ENCODE measurements around the gene PLEK2.
A peak's percentile ranks its signal among the peaks of the same experiment; 100 is the strongest.
"Not testable (repeated sequence)": the region's sequence is repeated elsewhere in the genome, so short reads cannot be mapped to it uniquely, and the experiment has no call there.

Gene PLEK2, protein sequence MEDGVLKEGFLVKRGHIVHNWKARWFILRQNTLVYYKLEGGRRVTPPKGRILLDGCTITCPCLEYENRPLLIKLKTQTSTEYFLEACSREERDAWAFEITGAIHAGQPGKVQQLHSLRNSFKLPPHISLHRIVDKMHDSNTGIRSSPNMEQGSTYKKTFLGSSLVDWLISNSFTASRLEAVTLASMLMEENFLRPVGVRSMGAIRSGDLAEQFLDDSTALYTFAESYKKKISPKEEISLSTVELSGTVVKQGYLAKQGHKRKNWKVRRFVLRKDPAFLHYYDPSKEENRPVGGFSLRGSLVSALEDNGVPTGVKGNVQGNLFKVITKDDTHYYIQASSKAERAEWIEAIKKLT

DNA sequence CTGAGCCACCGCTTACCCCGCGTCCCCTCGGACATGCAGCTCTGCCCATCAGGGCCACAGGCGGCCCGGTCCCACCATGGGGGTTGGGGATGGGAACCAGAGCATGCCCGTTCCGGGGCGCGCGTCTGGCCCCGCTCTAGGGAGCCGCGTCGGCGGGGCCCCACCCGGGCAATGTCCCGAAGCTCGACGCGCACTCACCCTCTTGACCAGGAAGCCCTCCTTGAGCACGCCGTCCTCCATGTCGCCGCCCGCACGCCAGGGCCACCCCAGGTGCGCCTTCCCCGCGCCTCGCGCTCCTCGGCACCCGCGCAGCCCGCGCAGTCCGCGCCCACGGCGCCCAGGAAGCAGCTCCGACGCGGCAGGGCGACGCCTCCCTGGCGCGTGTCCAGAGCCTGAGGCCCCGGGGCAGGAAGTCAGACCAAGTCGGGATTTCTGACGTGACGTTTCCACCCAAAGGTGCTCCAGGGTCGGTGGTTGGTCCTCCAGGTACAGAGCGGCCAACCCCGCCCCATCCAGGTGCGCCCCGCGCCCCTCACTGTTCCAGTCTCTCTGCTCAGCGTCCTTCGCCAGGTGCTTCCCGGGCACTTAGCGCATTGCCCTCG is at the start of gene PLEK2:
Gene PLEK2, minus strand, starts transcription at position 346 of the 602 bp plus-strand sequence. Its CDS starts 106 bp downstream, at position 240.
- DNase-seq: no peak

DNA sequence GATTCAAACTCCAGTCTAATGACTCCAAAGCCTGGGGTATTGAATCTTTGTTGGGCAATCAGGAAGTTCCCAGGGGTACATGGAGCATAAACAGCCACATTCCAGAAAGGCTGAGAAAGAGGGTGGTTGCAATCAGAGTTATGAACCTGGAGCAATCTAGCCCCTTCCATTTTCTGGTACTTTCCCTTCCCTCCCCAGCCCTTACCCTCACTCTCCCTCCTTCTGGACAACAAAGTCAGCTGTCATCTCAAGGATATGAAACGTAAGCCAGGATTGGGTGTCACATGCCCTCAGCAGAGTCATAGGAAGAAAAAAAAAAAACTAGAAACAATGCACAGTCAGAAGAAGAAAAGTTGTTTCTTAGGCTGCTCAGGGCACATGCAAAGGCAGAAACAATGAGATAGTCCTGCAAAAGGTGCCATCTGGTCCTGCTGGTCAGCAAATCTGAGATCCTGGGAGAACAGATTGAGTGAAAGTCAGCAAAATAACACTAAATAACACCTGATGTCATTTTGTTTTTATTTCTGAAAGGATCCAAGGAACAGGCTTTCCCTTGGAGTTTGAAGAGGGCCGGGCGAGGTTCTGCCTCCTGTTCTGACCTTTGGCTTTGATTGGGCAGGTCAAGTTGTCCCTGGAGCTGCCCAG is 49.5 kb upstream of the PLEK2 start:
- no peak for DNase-seq

GRCh38 chr14:67459336-67459735 is 47.4 kb upstream of the PLEK2 start:
- no peak for DNase-seq

GRCh38 chr14:67457782-67458181 is 45.8 kb upstream of the PLEK2 start:
- peak in 1 of 56 donors; percentile 5 for DNase-seq

- no peak for DNase-seq
Observed at GRCh38 chr14:67456732-67457131, 44.8 kb upstream of the PLEK2 start.

DNA sequence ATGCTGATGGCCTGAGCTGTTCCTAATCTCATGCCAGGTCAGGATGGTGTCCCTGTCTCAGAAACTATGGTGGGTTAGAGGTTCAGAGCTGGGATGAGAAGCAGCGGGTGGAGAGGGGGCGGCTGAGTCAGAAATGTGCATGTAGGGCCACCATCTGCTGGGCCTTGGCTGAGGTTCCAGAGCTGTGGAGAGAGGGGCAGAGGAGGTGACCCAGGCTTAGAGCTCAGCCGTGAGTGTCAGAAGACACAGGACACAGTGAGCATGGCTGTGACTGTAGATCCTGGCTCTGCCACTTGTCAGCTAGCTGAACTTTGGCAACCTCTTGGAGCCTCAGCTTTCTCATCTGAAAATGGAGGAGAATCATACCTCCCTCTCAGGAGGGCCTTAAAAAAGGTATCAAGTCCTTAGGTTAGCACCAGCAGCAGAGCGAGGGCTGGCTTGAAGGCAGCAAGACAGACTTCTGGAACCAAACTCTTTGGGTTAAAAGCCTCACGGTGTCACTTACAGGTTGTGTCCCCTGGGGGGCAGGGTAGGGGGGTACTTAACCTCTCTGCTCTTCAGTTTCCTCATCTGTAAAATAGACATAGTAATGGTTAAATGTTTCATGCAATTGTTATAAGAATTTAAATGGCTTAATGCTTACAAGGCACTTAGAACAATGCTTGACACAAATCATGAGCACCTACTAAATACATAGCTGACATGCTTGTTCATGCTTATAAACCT is 41.8 kb upstream of the PLEK2 start:
- no peak for DNase-seq

DNA sequence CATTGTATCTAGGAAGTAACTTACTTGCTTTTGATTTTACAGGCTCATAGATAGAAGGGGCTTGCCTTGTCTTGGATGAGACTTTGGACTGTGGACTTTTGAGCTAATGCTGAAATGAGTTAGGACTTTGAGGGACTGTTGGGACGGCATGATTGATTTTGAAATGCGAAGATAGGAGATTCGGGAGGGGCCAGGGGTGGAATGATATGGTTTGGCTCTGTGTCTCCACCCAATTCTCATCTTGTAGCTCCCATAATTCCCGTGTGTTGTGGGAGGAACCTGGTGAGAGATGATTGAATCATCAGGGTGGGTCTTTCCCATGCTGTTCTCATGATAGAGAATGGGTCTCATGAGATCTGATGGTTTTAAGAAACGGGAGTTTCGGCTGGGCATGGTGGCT is 39.7 kb upstream of the PLEK2 start:
- not testable (repeated sequence) for DNase-seq

DNA sequence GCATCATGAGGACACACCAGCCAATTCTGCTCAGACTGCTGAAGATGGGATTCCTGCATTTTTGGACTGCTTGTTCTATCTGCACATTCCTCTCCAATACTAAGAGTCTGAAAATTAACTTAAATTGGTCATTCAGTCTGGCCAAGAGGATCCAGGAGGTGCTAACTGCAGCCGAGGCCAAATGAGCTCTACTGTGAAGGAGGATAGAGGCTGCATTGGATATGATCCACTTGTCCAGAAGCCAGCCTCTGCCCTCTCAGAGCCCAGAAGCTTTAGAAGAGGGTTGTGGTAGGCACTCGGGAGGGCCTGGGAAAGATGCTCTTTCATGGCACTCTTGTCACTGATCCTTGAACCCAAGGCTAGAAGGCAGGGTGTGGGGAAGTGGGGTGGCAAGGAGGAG is 37.1 kb upstream of the PLEK2 start:
- DNase-seq: peak in 4 of 56 donors; percentile 7 to 18 (median 16)

DNA sequence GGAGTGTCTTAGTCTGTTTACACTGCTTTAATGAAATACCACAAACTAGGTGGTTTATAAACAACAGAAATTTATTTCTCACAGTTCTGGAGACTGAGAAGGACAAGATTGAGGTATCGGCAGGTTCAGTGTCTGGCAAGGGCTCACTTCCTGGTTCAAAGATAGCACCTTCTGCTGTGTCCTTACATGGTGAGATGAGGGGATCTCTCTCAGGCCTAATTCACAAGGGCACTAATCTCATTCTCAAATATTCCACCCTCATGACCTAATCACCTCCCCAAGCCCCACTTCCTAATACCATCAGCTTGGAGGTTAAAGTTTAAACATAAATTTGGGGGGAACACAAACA is 35.0 kb upstream of the PLEK2 start:
- no peak for DNase-seq

- peak in 13 of 56 donors; percentile 5 to 57 (median 25) for DNase-seq
Observed at GRCh38 chr14:67446371-67447032, 34.5 kb upstream of the PLEK2 start.

- no peak for DNase-seq
Observed at GRCh38 chr14:67444395-67444794, 32.4 kb upstream of the PLEK2 start.

GRCh38 chr14:67442139-67442906 is 30.4 kb upstream of the PLEK2 start:
- no peak for DNase-seq

DNA sequence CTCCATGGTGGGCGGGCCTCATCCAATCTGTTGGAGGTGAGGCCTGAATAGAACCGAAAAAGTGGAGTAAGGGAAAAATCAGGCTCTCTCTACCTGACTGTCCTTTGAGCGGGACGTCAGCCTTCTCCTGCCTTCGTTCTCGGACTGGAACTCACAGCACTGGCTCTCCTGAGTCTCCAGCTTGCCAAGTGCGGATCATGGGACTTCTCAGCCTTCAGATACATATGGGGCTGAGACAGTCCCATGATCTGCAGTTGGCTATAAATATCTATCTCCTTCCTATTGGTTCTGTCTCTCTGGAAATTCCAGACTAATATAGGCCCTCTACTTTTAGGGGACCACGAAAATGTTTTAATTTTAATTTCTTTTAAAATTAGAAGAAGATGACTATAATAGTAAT is 29.7 kb upstream of the PLEK2 start:
- no peak for DNase-seq

DNA sequence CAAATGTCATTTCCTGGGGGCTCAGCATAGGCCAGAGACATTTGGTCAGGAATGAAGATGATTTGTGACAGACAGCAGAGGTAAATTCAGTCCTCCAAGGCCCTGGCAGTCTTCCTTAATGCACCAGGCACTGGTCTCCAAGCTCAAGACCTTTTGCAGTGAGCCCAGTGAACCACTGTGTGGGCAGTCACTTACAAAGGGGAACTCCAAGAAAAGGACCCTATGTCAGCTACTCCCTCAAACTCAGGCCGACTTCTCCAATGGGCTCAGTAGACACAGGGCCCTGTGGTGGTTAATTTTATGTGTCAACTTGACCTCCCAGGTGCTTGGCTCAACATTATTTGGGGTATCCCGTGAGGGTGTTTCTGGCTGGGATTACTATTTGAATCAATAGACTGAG is 29.3 kb upstream of the PLEK2 start:
- DNase-seq: no peak

- DNase-seq: no peak
Observed at GRCh38 chr14:67440513-67440912, 28.5 kb upstream of the PLEK2 start.

- no peak for DNase-seq
Observed at GRCh38 chr14:67438969-67439368, 27.0 kb upstream of the PLEK2 start.

- peak in 28 of 56 donors; percentile 6 to 66 (median 18) for DNase-seq
Observed at GRCh38 chr14:67436006-67436866, 24.3 kb upstream of the PLEK2 start.

- DNase-seq: peak in 1 of 56 donors; percentile 44
Observed at GRCh38 chr14:67435603-67436002, 23.6 kb upstream of the PLEK2 start.

- DNase-seq: no peak
Observed at GRCh38 chr14:67432050-67432564, 20.1 kb upstream of the PLEK2 start.

Measured in amygdala (tissue), 56 donors.